HEK293T (cell line): ENCODE results near the gene OTUD6A.

ENCODE experiments used
- CTCF ChIA-PET: fragments of 350-600 bp; formaldehyde crosslinking; extraction: SDS; loops from one replicate; lab custom pipeline; 2021; ENCODE audit warnings: antibody characterized with exemption, inconsistent platforms; lab: Yijun Ruan, JAX
- POLR2A ChIA-PET: fragments of 350-600 bp; formaldehyde crosslinking; extraction: SDS; loops from one replicate; lab custom pipeline; 2020; ENCODE audit warnings: antibody characterized with exemption, inconsistent platforms; lab: Yijun Ruan, JAX
- DNase-seq: peaks from one replicate; pipeline ENCODE4 v3.0.0; 2012; ENCODE audit warnings: mixed read lengths; ENCODE audit errors: extremely low spot score
- ARNT ChIP-seq: fragments of 450-650 bp; IDR thresholded peaks from 2 replicates; pipeline ENCODE4 v1.6.1; 2017; ENCODE audit warnings: mild to moderate bottlenecking
- BHLHE40 ChIP-seq: fragments of 450-650 bp; IDR thresholded peaks from 2 replicates; pipeline ENCODE4 v1.6.1; 2016; ENCODE audit warnings: mild to moderate bottlenecking, moderate library complexity, borderline replicate concordance
- CTBP1 ChIP-seq: fragments of 450-650 bp; IDR thresholded peaks from 2 replicates; pipeline ENCODE4 v1.6.1; 2016; ENCODE audit warnings: borderline replicate concordance
- ELF4 ChIP-seq: fragments of 450-650 bp; IDR thresholded peaks from 2 replicates; pipeline ENCODE4 v1.6.1; 2017; ENCODE audit warnings: antibody characterized with exemption
- FOXA1 ChIP-seq: fragments of 450-650 bp; IDR thresholded peaks from 2 replicates; pipeline ENCODE4 v1.6.1; 2016; ENCODE audit warnings: mild to moderate bottlenecking
- FOXK2 ChIP-seq: fragments of 450-650 bp; IDR thresholded peaks from 2 replicates; pipeline ENCODE4 v1.6.1; 2016; ENCODE audit warnings: mild to moderate bottlenecking
- FOXM1 ChIP-seq: fragments of 450-650 bp; IDR thresholded peaks from 2 replicates; pipeline ENCODE4 v1.6.1; 2017; ENCODE audit warnings: mild to moderate bottlenecking, borderline replicate concordance
- HDGF ChIP-seq: fragments of 450-650 bp; IDR thresholded peaks from 2 replicates; pipeline ENCODE4 v1.6.1; 2017; ENCODE audit warnings: antibody characterized with exemption, borderline replicate concordance
- L3MBTL2 ChIP-seq: fragments of 450-650 bp; conservative IDR thresholded peaks from 2 replicates; pipeline ENCODE4 v1.6.1; 2016; ENCODE audit warnings: mild to moderate bottlenecking
- LEF1 ChIP-seq: fragments of 450-650 bp; IDR thresholded peaks from 2 replicates; pipeline ENCODE4 v1.6.1; 2017; ENCODE audit warnings: mild to moderate bottlenecking, borderline replicate concordance
- NFRKB ChIP-seq: fragments of 450-650 bp; IDR thresholded peaks from 2 replicates; pipeline ENCODE4 v1.6.1; 2016; ENCODE audit warnings: mild to moderate bottlenecking, moderate library complexity
- PKNOX1 ChIP-seq: fragments of 450-650 bp; IDR thresholded peaks from 2 replicates; pipeline ENCODE4 v1.6.1; 2016
- SP1 ChIP-seq: fragments of 450-650 bp; IDR thresholded peaks from 2 replicates; pipeline ENCODE4 v1.6.1; 2017
- SUZ12 ChIP-seq: fragments of 450-650 bp; IDR thresholded peaks from 2 replicates; pipeline ENCODE4 v1.6.1; 2016; ENCODE audit warnings: mild to moderate bottlenecking
- TARDBP ChIP-seq: fragments of 450-650 bp; IDR thresholded peaks from 2 replicates; pipeline ENCODE4 v1.6.1; 2016
- ZNF384 ChIP-seq: fragments of 450-650 bp; IDR thresholded peaks from 2 replicates; pipeline ENCODE4 v1.6.1; 2016

OTUD6A gene

GRCh38 chrX:70026112-70026850 is 36.0 kb upstream of the OTUD6A start:
- POLR2A ChIA-PET = no interaction called here
- CTCF ChIA-PET = no interaction called here
- no peak for DNase-seq
- TF ChIP-seq ZNF384 (no peak), FOXK2 (no peak), TARDBP (no peak), PKNOX1 (no peak), BHLHE40 (no peak), LEF1 (no peak), NFRKB (no peak), FOXA1 (no peak), HDGF (no peak), SP1 (no peak), L3MBTL2 (no peak), ELF4 (no peak), CTBP1 (no peak), SUZ12 (no peak), ARNT (no peak)

GRCh38 chrX:70026851-70027200 is 35.4 kb upstream of the OTUD6A start:
- TF ChIP-seq FOXK2 (no peak), HDGF (no peak)
- DNase-seq = no peak
- ChIA-PET POLR2A (no interaction called here), CTCF (no interaction called here)

- POLR2A ChIA-PET = interaction anchor here (1.5 to 1.9 kb wide), 2 partner anchors 104 to 605 kb away, joined by 3 to 5 read pairs; partner anchors contain the start of gene IGBP1
- CTCF ChIA-PET = interaction anchor here (0.5 to 2.6 kb wide), 14 partner anchors 10 to 606 kb away, joined by 3 to 27 read pairs (median 5); partner anchors contain the start of gene IGBP1
- DNase-seq = no peak
- TF ChIP-seq TARDBP (no peak), CTBP1 (no peak), L3MBTL2 (no peak), ZNF384 (no peak), FOXK2 (no peak), HDGF (no peak), FOXM1 (no peak), BHLHE40 (no peak)
Observed at GRCh38 chrX:70029863-70030262, 32.4 kb upstream of the OTUD6A start.

- POLR2A ChIA-PET = interaction anchor here (1.5 to 1.9 kb wide), 2 partner anchors 103 to 606 kb away, joined by 3 to 5 read pairs; partner anchors contain the start of gene IGBP1
- CTCF ChIA-PET = interaction anchor here (0.6 to 2.6 kb wide), 13 partner anchors 9 to 606 kb away, joined by 3 to 27 read pairs (median 5); partner anchors contain the start of gene IGBP1
- TF ChIP-seq BHLHE40 = no peak
- no peak for TF ChIP-seq HDGF
- TF ChIP-seq FOXA1 = no peak
- TF ChIP-seq ELF4 = no peak
- TF ChIP-seq ZNF384 = no peak
- no peak for TF ChIP-seq L3MBTL2
- TF ChIP-seq NFRKB = no peak
- TF ChIP-seq PKNOX1 = no peak
- TF ChIP-seq ARNT = no peak
- no peak for TF ChIP-seq SUZ12
- TF ChIP-seq LEF1 = no peak
- TF ChIP-seq FOXK2 = no peak
- TF ChIP-seq SP1 = no peak
- TF ChIP-seq TARDBP = no peak
- no peak for TF ChIP-seq CTBP1
- no peak for TF ChIP-seq FOXM1
- DNase-seq = peak; percentile 77
Observed at GRCh38 chrX:70030301-70030767, 31.9 kb upstream of the OTUD6A start.

GRCh38 chrX:70032792-70033191 is 29.5 kb upstream of the OTUD6A start:
- DNase-seq = no peak
- ChIA-PET POLR2A (no interaction called here), CTCF (interaction anchor here (0.7 to 2.9 kb wide), 6 partner anchors 17 to 539 kb away, joined by 3 to 20 read pairs (median 4); partner anchors contain the start of gene IGBP1)
- TF ChIP-seq ELF4 (no peak), FOXA1 (no peak), TARDBP (no peak), L3MBTL2 (no peak), FOXK2 (no peak), NFRKB (no peak), PKNOX1 (no peak), SUZ12 (no peak), ARNT (no peak), HDGF (no peak)

GRCh38 chrX:70033348-70034051 is 28.8 kb upstream of the OTUD6A start:
- ChIA-PET POLR2A (no interaction called here), CTCF (interaction anchor here (0.7 to 2.9 kb wide), 4 partner anchors 17 to 527 kb away, joined by 3 to 20 read pairs (median 4); no protein-coding TSS in a partner anchor)
- TF ChIP-seq FOXA1 (no peak), FOXK2 (no peak), SP1 (no peak), HDGF (no peak), LEF1 (no peak), PKNOX1 (no peak), CTBP1 (no peak), SUZ12 (no peak), FOXM1 (no peak), ELF4 (no peak), NFRKB (no peak), BHLHE40 (no peak), L3MBTL2 (no peak), TARDBP (no peak), ZNF384 (no peak), ARNT (no peak)
- peak; percentile 64 for DNase-seq
